Loucy (cell line): ENCODE results near the gene SEMA6D.

Experiments
- H2AFZ ChIP-seq: fragments of 200-600 bp; sonication (generic); 2 replicates; pipeline ENCODE4 v1.6.0; 2016; ENCODE audit warnings: antibody characterized with exemption, mild to moderate bottlenecking, low read length, moderate library complexity
- H3F3A ChIP-seq: fragments of 200-600 bp; 2 replicates; pipeline ENCODE4 v1.6.0; 2016; ENCODE audit warnings: antibody characterized with exemption, low read depth, mild to moderate bottlenecking
- H3K27me3 ChIP-seq: fragments of 200-600 bp; sonication (generic); 2 replicates; pipeline ENCODE4 v1.6.1; 2014; ENCODE audit warnings: low read length, mild to moderate bottlenecking; ENCODE audit not compliant: insufficient read depth, poor library complexity, severe bottlenecking
- H3K36me3 ChIP-seq: fragments of 200-600 bp; sonication (generic); 2 replicates; pipeline ENCODE4 v1.6.1; 2016; ENCODE audit warnings: low read length; ENCODE audit not compliant: insufficient read depth
- H3K4me1 ChIP-seq: fragments of 200-600 bp; sonication (generic); 2 replicates; pipeline ENCODE4 v1.5.1; 2014; ENCODE audit warnings: low read length, mild to moderate bottlenecking; ENCODE audit not compliant: insufficient read depth, poor library complexity, severe bottlenecking
- H3K4me2 ChIP-seq: fragments of 200-600 bp; sonication (generic); 2 replicates; pipeline ENCODE4 v1.6.0; 2014; ENCODE audit warnings: antibody characterized with exemption, low read length, low read depth, mild to moderate bottlenecking; ENCODE audit not compliant: poor library complexity, severe bottlenecking
- H3K4me3 ChIP-seq: fragments of 200-600 bp; sonication (generic); 2 replicates; pipeline ENCODE4 v1.5.1; 2014; ENCODE audit warnings: low read length, mild to moderate bottlenecking, mixed read lengths; ENCODE audit not compliant: poor library complexity, severe bottlenecking
- H3K79me2 ChIP-seq: fragments of 200-600 bp; sonication (generic); 2 replicates; pipeline ENCODE4 v1.6.1; 2014; ENCODE audit warnings: low read length; ENCODE audit not compliant: insufficient read depth
- H3K9ac ChIP-seq: fragments of 200-600 bp; sonication (generic); 2 replicates; pipeline ENCODE4 v1.6.0; 2014; ENCODE audit warnings: mild to moderate bottlenecking, low read depth, low read length, moderate library complexity; ENCODE audit not compliant: poor library complexity, severe bottlenecking
- H3K9me2 ChIP-seq: fragments of 200-600 bp; sonication (generic); replicated peaks from 2 replicates; pipeline ENCODE4 v1.6.1; 2016; ENCODE audit warnings: low read depth, low read length, mixed read lengths
- H3K9me3 ChIP-seq: fragments of 200-600 bp; sonication (generic); 2 replicates; pipeline ENCODE4 v1.6.1; 2014; ENCODE audit warnings: mild to moderate bottlenecking, antibody characterized with exemption, low read length, low read depth; ENCODE audit not compliant: insufficient read depth
- H4K20me1 ChIP-seq: fragments of 200-600 bp; sonication (generic); 2 replicates; pipeline ENCODE4 v1.6.0; 2014; ENCODE audit warnings: antibody characterized with exemption, low read length, mild to moderate bottlenecking; ENCODE audit not compliant: insufficient read depth, poor library complexity, severe bottlenecking
- CTCF ChIP-seq: fragments of 200-600 bp; sonication (generic); conservative IDR thresholded peaks from 2 replicates; pipeline ENCODE4 v1.5.1; 2014; ENCODE audit warnings: mild to moderate bottlenecking, antibody characterized with exemption, low read length
- EZH2phosphoT487 ChIP-seq: fragments of 200-600 bp; IDR thresholded peaks from 2 replicates; pipeline ENCODE4 v1.6.1; 2018; ENCODE audit warnings: antibody characterized with exemption, mild to moderate bottlenecking, moderate library complexity, borderline replicate concordance

The SEMA6D gene

GRCh38 chr15:47696351-47696750 lies 21.0 kb upstream of the SEMA6D start:
- TF ChIP-seq EZH2phosphoT487 (no peak), CTCF (no peak)
- H3K9me2 ChIP-seq = no peaks in the 10 kb centered on the region
- no peaks in the 10 kb centered on the region for H3K36me3 ChIP-seq
- no peak overlapping the region for H3K4me2 ChIP-seq
- H3K9ac ChIP-seq = no peak overlapping the region
- no peaks in the 10 kb centered on the region for H3K9me3 ChIP-seq
- no peaks in the 10 kb centered on the region for H3K79me2 ChIP-seq
- no peaks in the 10 kb centered on the region for H4K20me1 ChIP-seq
- no peak overlapping the region for H3K4me3 ChIP-seq
- H3K4me1 ChIP-seq = no peaks in the 10 kb centered on the region
- no peaks in the 10 kb centered on the region for H3F3A ChIP-seq
- no peak overlapping the region for H2AFZ ChIP-seq
- no peaks in the 10 kb centered on the region for H3K27me3 ChIP-seq

- TF ChIP-seq CTCF (no peak), EZH2phosphoT487 (no peak)
Observed at GRCh38 chr15:47705281-47705997, 11.9 kb upstream of the SEMA6D start.

GRCh38 chr15:47707391-47707790 lies 9.9 kb upstream of the SEMA6D start:
- Histone ChIP-seq H3K9ac (no peak overlapping the region), H3F3A (no peaks in the 10 kb centered on the region), H3K4me3 (no peak overlapping the region), H3K27me3 (no peaks in the 10 kb centered on the region), H3K79me2 (no peaks in the 10 kb centered on the region), H3K9me3 (no peaks in the 10 kb centered on the region), H3K4me2 (no peak overlapping the region), H3K9me2 (no peaks in the 10 kb centered on the region), H2AFZ (no peak overlapping the region), H4K20me1 (no peaks in the 10 kb centered on the region), H3K36me3 (no peaks in the 10 kb centered on the region), H3K4me1 (no peaks in the 10 kb centered on the region)
- TF ChIP-seq EZH2phosphoT487 (no peak), CTCF (no peak)

More at GRCh38 chr15:47705281-47705997, 11.9 kb upstream of the SEMA6D start:
- Histone ChIP-seq H2AFZ (no peak overlapping the region), H3K4me3 (no peak overlapping the region), H3K9ac (no peak overlapping the region), H3K36me3 (no peaks in the 10 kb centered on the region), H3K9me3 (no peaks in the 10 kb centered on the region), H3K4me2 (no peak overlapping the region), H3K27me3 (no peaks in the 10 kb centered on the region), H3F3A (no peaks in the 10 kb centered on the region), H3K79me2 (no peaks in the 10 kb centered on the region), H3K4me1 (no peaks in the 10 kb centered on the region), H4K20me1 (no peaks in the 10 kb centered on the region), H3K9me2 (no peaks in the 10 kb centered on the region)
